ENCODE data around the gene LYZL1. TPM values are rescaled to one million over a fixed set of nuclear protein-coding genes. Genes with fewer than 3 reads are reported as not detected.
A peak's percentile ranks its signal among the peaks of the same experiment; 100 is the strongest.
"Not testable (repeated sequence)": the region's sequence is repeated elsewhere in the genome, so short reads cannot be mapped to it uniquely, and the experiment has no call there.

Gene LYZL1
- total and polyA plus RNA-seq, 9 donors = not detected

DNA sequence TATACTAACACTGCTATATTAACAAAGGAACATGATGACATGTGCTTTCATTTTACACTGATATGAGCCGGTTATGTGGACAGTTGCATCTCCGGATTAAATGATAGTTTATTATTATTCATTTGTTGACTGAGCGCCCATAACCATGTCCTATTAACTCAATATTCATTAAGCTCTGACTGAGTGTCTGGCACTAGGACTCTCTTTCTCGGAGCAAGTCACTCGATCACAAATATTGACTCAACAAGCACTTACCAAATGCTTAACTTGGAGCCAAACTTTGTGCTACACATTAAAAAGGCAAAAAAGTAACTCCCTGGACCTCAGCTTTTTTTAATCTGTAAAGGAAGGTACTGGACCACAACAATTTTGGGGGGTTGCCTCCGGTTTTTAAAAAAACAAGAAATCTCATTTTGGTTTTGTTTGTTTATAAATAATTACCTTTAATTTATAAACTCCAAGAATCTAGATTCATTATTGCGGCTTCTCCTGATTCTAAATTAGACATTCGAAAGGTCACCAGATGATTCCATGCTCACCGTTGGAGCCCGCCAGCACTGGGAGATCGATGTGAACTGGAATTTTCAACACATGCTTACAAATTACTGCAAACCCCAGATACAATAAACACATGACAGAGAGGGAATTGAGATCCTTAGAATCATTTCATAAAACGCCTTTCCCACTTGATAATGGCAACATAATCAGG is 8.9 kb upstream of the LYZL1 start:
- WGBS (ENCODE audit: insufficient coverage) = 86% methylated on average over 6 of the region's 12 CpGs
- Histone ChIP-seq H3K36me3 (ENCODE audit: control insufficient read depth, insufficient read depth, low read length) (no peaks in the 10 kb centered on the region), H3K9me3 (replicated peaks; ENCODE audit: control insufficient read depth, low read depth, low read length) (no peaks in the 10 kb centered on the region), H3K4me1 (ENCODE audit: control insufficient read depth, insufficient read depth, low read length) (no peaks in the 10 kb centered on the region), H3K27me3 (ENCODE audit: control insufficient read depth, insufficient read depth, low read length) (peaks cover 2% of the 10 kb centered on the region), H3K27ac (ENCODE audit: low read length) (peak overlapping the region; percentile 55), H3K4me3 (ENCODE audit: low read length) (no peak overlapping the region)
- no peak for DNase-seq

DNA sequence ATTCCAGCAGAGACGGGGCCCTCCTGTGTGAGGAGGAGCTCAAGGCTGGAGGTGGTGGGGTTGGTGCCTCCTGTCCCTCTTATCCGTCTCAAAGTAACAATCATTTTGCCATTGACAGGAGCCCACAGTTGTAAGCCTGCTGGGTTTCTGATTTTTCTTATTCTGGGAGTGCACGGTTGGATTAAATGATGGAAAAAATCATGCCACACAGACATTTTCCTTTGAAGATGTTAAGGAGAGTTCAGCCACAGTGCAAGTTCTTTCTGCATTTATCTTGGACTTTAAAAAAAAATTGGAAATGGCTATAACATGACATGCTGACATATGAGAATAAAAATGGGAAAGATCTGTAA is 8.4 kb upstream of the LYZL1 start:
- Histone ChIP-seq H3K27me3 (ENCODE audit: control insufficient read depth, insufficient read depth, low read length) (peaks cover 2% of the 10 kb centered on the region), H3K4me3 (ENCODE audit: low read length) (no peak overlapping the region), H3K9me3 (replicated peaks; ENCODE audit: control insufficient read depth, low read depth, low read length) (no peaks in the 10 kb centered on the region), H3K27ac (ENCODE audit: low read length) (peak overlapping the region; percentile 55), H3K36me3 (ENCODE audit: control insufficient read depth, insufficient read depth, low read length) (no peaks in the 10 kb centered on the region), H3K4me1 (ENCODE audit: control insufficient read depth, insufficient read depth, low read length) (no peaks in the 10 kb centered on the region)
- peak; percentile 83 for DNase-seq
- 60% methylated on average over 1 of the region's 3 CpGs for WGBS (ENCODE audit: insufficient coverage)

DNA sequence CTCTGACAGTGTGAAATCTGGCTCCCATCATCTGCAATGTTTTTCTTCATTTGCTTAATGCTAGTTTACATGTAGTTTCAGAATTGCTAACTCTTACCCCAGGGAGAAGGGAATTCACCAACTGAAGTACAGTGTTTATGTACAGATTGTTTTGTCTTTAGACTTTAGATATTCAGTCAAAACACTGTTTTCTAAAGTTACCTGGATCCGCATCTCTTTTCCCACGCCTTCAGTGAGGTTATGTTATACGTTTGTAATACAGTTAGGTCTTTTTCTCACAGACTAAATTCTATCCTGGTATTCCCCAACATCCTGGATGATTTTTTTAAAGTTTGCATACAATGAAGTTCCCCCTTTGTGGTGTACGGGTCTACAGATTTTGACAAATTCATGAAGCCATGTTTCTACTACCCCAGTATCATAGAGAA is 3.2 kb upstream of the LYZL1 start:
- Histone ChIP-seq H3K27me3 (ENCODE audit: control insufficient read depth, insufficient read depth, low read length) (peaks cover 2% of the 10 kb centered on the region), H3K4me3 (ENCODE audit: low read length) (no peak overlapping the region), H3K36me3 (ENCODE audit: control insufficient read depth, insufficient read depth, low read length) (no peaks in the 10 kb centered on the region), H3K9me3 (replicated peaks; ENCODE audit: control insufficient read depth, low read depth, low read length) (no peaks in the 10 kb centered on the region), H3K4me1 (ENCODE audit: control insufficient read depth, insufficient read depth, low read length) (no peaks in the 10 kb centered on the region), H3K27ac (ENCODE audit: low read length) (no peak overlapping the region)
- DNase-seq = no peak
- no CpG with 5 or more reads among the region's 4 CpGs for WGBS (ENCODE audit: insufficient coverage)

DNA sequence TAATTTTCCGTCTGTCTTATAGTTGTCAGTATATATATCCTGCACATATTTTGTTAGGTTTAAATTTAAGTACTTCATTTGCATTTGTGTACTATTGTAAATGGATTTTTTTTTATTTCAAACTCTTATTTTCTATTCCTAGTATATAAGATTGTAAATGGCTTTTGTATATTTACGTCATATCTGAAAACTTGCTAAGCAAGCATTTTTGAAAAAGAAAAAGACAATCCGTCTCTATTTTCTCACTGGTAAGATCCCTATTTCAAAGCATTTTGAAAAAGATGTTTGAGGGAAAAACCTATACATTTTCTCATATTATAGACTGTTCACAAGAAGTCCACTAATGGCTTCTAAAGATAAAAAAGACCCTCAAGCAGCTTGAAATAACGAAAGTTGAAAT is 1.2 kb upstream of the LYZL1 start:
- no peaks in the 10 kb centered on the region for H3K36me3 ChIP-seq (ENCODE audit: control insufficient read depth, insufficient read depth, low read length)
- H3K9me3 ChIP-seq (replicated peaks; ENCODE audit: control insufficient read depth, low read depth, low read length) = no peaks in the 10 kb centered on the region
- H3K4me3 ChIP-seq (ENCODE audit: low read length) = no peak overlapping the region
- WGBS (ENCODE audit: insufficient coverage) = no CpG with 5 or more reads among the region's 4 CpGs
- no peaks in the 10 kb centered on the region for H3K4me1 ChIP-seq (ENCODE audit: control insufficient read depth, insufficient read depth, low read length)
- DNase-seq = no peak
- H3K27me3 ChIP-seq (ENCODE audit: control insufficient read depth, insufficient read depth, low read length) = peaks cover 2% of the 10 kb centered on the region
- no peak overlapping the region for H3K27ac ChIP-seq (ENCODE audit: low read length)

DNA sequence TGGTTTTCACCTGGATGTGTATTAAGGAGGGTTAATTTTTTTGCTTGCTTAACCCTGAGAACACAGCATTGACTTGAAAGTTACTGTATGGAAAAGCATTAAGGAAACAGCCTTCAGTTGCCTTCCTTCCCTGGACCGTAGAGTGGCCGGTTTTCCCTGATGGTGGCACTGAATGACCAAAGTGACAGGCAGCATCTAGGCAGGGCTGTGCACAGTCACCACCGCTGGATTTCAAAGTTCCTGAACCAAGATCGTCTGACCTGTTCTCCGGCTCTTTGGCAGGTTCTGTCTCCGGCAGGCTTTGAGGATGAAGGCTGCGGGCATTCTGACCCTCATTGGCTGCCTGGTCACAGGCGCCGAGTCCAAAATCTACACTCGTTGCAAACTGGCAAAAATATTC is 2.7 kb downstream of the LYZL1 start:
- not testable (repeated sequence) for H3K27ac ChIP-seq (ENCODE audit: low read length); H3K27me3 ChIP-seq (ENCODE audit: control insufficient read depth, insufficient read depth, low read length); DNase-seq; H3K4me3 ChIP-seq (ENCODE audit: low read length); H3K9me3 ChIP-seq (replicated peaks; ENCODE audit: control insufficient read depth, low read depth, low read length); H3K36me3 ChIP-seq (ENCODE audit: control insufficient read depth, insufficient read depth, low read length); H3K4me1 ChIP-seq (ENCODE audit: control insufficient read depth, insufficient read depth, low read length)
- WGBS (ENCODE audit: insufficient coverage) = 80% methylated on average over 1 of the region's 10 CpGs

DNA sequence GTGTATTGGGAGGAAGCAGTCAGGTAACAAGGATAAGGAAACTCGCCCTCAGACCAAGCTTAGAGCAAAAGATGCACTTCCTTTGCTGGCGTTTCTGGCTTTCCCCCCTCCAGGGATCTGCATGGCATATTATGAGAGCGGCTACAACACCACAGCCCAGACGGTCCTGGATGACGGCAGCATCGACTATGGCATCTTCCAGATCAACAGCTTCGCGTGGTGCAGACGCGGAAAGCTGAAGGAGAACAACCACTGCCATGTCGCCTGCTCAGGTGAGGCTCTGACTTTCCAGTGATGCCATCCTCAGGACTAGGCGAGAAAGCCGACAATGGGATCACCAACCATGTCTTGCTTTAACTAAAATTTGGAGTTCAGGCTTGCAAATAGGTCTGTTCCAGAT is 3.5 kb downstream of the LYZL1 start:
- 80% methylated on average over 5 of the region's 13 CpGs for WGBS (ENCODE audit: insufficient coverage)
- not testable (repeated sequence) for H3K4me3 ChIP-seq (ENCODE audit: low read length); H3K36me3 ChIP-seq (ENCODE audit: control insufficient read depth, insufficient read depth, low read length); H3K9me3 ChIP-seq (replicated peaks; ENCODE audit: control insufficient read depth, low read depth, low read length); H3K27me3 ChIP-seq (ENCODE audit: control insufficient read depth, insufficient read depth, low read length); DNase-seq; H3K4me1 ChIP-seq (ENCODE audit: control insufficient read depth, insufficient read depth, low read length); H3K27ac ChIP-seq (ENCODE audit: low read length)

DNA sequence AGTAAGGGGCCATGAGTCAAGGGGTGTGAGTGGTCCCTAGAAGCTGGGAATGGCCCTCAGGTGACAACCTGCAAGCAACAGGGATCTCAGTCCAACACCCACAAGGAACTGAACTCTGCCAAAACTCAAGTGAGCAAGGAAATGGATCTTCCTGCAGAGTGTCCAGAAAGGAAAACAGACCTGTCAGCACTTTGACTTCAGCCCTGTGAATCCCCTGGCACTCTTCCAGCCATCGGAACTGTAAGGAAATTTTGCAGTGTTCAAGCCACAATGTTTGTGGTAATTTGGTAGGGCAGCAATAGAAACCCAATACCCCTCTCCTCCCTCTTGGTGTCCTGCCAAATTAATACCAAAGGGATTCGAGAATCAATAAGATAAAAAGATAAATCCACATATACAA is 6.9 kb downstream of the LYZL1 start:
- Histone ChIP-seq H3K36me3 (ENCODE audit: control insufficient read depth, insufficient read depth, low read length) (no peaks in the 10 kb centered on the region), H3K27ac (ENCODE audit: low read length) (no peak overlapping the region), H3K4me1 (ENCODE audit: control insufficient read depth, insufficient read depth, low read length) (no peaks in the 10 kb centered on the region), H3K9me3 (replicated peaks; ENCODE audit: control insufficient read depth, low read depth, low read length) (peaks cover 26% of the 10 kb centered on the region), H3K4me3 (ENCODE audit: low read length) (no peak overlapping the region), H3K27me3 (ENCODE audit: control insufficient read depth, insufficient read depth, low read length) (no peaks in the 10 kb centered on the region)
- no CpG with 5 or more reads among the region's 2 CpGs for WGBS (ENCODE audit: insufficient coverage)
- DNase-seq = no peak

DNA sequence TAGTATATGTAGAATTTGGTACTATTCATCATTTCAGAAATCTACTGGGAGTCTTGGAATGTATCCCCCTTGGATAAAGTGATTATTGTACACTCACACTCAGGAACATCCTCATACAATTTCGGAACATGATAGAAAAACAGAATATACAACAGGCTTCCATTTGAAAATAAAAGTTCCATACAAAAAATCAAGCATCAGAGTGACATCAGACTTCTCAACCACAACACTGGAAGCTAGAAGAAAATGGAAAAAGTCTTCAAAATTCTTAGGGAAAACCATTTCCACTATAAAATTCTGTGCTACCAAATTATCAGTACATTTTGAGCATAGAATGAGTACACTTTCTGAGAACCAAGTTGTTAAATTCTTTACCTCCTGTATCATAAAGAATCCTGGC is 8.8 kb downstream of the LYZL1 start:
- no peak for DNase-seq
- Histone ChIP-seq H3K4me1 (ENCODE audit: control insufficient read depth, insufficient read depth, low read length) (no peaks in the 10 kb centered on the region), H3K36me3 (ENCODE audit: control insufficient read depth, insufficient read depth, low read length) (no peaks in the 10 kb centered on the region), H3K4me3 (ENCODE audit: low read length) (no peak overlapping the region), H3K27me3 (ENCODE audit: control insufficient read depth, insufficient read depth, low read length) (no peaks in the 10 kb centered on the region), H3K27ac (ENCODE audit: low read length) (no peak overlapping the region), H3K9me3 (replicated peaks; ENCODE audit: control insufficient read depth, low read depth, low read length) (peaks cover 38% of the 10 kb centered on the region)
- WGBS (ENCODE audit: insufficient coverage) = no CpG with 5 or more reads among the region's 1 CpG

DNA sequence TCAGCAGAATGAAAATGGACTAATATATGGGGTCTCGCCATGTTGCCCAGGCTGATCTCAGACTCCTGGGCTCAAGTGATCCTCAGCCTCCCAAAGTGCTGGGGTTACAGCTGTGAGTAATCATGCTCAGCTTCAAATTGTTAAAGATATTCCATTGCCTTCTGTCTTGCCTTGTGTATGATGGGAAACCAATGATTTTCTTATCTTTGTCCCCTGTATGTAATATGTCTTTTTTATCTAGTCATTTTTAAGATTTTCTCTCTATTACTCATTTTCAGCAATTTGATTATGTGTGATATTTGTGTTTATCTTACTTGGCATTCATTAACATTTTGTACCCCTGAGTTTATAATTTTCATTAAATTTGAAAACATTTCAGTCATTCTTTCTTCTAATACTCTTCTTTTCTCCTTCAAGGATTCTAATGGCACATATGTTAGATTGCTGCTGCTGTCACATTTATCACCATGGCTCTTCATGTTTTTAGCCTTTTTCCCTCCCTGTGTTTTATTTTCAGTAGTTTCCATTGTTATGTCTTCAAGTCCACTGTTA is 12.6 kb downstream of the LYZL1 start:
- Histone ChIP-seq H3K9me3 (replicated peaks; ENCODE audit: control insufficient read depth, low read depth, low read length) (peaks cover 32% of the 10 kb centered on the region), H3K36me3 (ENCODE audit: control insufficient read depth, insufficient read depth, low read length) (no peaks in the 10 kb centered on the region)
- 100% methylated on average over 1 of the region's 1 CpG for WGBS (ENCODE audit: insufficient coverage)

DNA sequence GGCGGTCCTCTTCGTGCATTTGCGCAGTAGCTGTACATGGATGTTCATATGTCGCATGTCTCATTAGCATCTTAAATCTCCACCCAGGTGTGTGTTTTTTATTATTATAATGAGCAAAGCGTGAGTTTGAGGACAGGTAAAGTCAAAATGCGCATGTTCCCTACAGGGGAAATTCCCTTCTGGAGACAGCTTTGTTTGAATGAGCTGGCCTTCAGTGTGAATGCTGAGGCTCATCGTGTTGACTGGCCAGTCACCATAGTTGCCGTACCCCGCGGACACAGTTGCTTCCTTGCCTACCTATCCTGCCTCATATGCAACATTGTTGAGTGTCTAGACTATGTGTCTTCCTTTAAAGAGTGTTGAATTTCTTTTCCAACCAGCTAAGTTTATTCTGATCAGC is 13.6 kb downstream of the LYZL1 start:
- H3K9me3 ChIP-seq (replicated peaks; ENCODE audit: control insufficient read depth, low read depth, low read length) = peaks cover 29% of the 10 kb centered on the region
- no peak for DNase-seq
- H3K36me3 ChIP-seq (ENCODE audit: control insufficient read depth, insufficient read depth, low read length) = no peaks in the 10 kb centered on the region
- no peaks in the 10 kb centered on the region for H3K4me1 ChIP-seq (ENCODE audit: control insufficient read depth, insufficient read depth, low read length)
- H3K27me3 ChIP-seq (ENCODE audit: control insufficient read depth, insufficient read depth, low read length) = peaks cover 2% of the 10 kb centered on the region
- H3K4me3 ChIP-seq (ENCODE audit: low read length) = no peak overlapping the region
- no CpG with 5 or more reads among the region's 10 CpGs for WGBS (ENCODE audit: insufficient coverage)
- H3K27ac ChIP-seq (ENCODE audit: low read length) = no peak overlapping the region

More for the DNA sequence above, 12.6 kb downstream of the LYZL1 start:
- DNase-seq = no peak
- Histone ChIP-seq H3K4me1 (ENCODE audit: control insufficient read depth, insufficient read depth, low read length) (no peaks in the 10 kb centered on the region), H3K27me3 (ENCODE audit: control insufficient read depth, insufficient read depth, low read length) (peaks cover 2% of the 10 kb centered on the region), H3K27ac (ENCODE audit: low read length) (no peak overlapping the region), H3K4me3 (ENCODE audit: low read length) (no peak overlapping the region)
